Measurements from ENCODE around the gene WAPL.
"Not testable (repeated sequence)": the region's sequence is repeated elsewhere in the genome, so short reads cannot be mapped to it uniquely, and the experiment has no call there.

Gene WAPL

GRCh38 chr10:86410542-86411124 is 111.0 kb downstream of the WAPL start:
- DNase-seq (ENCODE audit: low spot score), result peak; percentile 70

GRCh38 chr10:86409183-86409582 is 112.4 kb downstream of the WAPL start:
- no peak for DNase-seq (ENCODE audit: low spot score)

GRCh38 chr10:86403183-86403797 is 118.3 kb downstream of the WAPL start:
- DNase-seq (ENCODE audit: low spot score), result peak; percentile 93

GRCh38 chr10:86402283-86402941 is 119.2 kb downstream of the WAPL start:
- peak; percentile 64 for DNase-seq (ENCODE audit: low spot score)

- DNase-seq (ENCODE audit: low spot score), result peak; percentile 42
Observed at GRCh38 chr10:86401588-86402282, 119.9 kb downstream of the WAPL start.

GRCh38 chr10:86400705-86401587 is 120.6 kb downstream of the WAPL start:
- DNase-seq (ENCODE audit: low spot score), result peak; percentile 74

- peak; percentile 97 for DNase-seq (ENCODE audit: low spot score)
Observed at GRCh38 chr10:86399879-86400704, 121.5 kb downstream of the WAPL start.

GRCh38 chr10:86399514-86399878 is 122.1 kb downstream of the WAPL start:
- no peak for DNase-seq (ENCODE audit: low spot score)

GRCh38 chr10:86397120-86397519 is 124.5 kb downstream of the WAPL start:
- no peak for DNase-seq (ENCODE audit: low spot score)

- no peak for DNase-seq (ENCODE audit: low spot score)
Observed at GRCh38 chr10:86393862-86394455, 127.6 kb downstream of the WAPL start.

- no peak for DNase-seq (ENCODE audit: low spot score)
Observed at GRCh38 chr10:86393362-86393761, 128.2 kb downstream of the WAPL start.

GRCh38 chr10:86392723-86393094 is 128.9 kb downstream of the WAPL start:
- no peak for DNase-seq (ENCODE audit: low spot score)

- DNase-seq (ENCODE audit: low spot score), result no peak
Observed at GRCh38 chr10:86391986-86392722, 129.4 kb downstream of the WAPL start.

GRCh38 chr10:86391236-86391840 is 130.3 kb downstream of the WAPL start:
- DNase-seq (ENCODE audit: low spot score), result no peak

GRCh38 chr10:86390337-86391120 is 131.1 kb downstream of the WAPL start:
- DNase-seq (ENCODE audit: low spot score), result no peak

- DNase-seq (ENCODE audit: low spot score), result peak; percentile 53
Observed at GRCh38 chr10:86389441-86390193, 132.0 kb downstream of the WAPL start.

- not testable (repeated sequence) for DNase-seq (ENCODE audit: low spot score)
Observed at GRCh38 chr10:86389109-86389440, 132.5 kb downstream of the WAPL start.

GRCh38 chr10:86388119-86388704 is 133.4 kb downstream of the WAPL start:
- no peak for DNase-seq (ENCODE audit: low spot score)
